GM10266 (cell line): ENCODE data around the gene CAB39.

Source experiments
- DNase-seq: peaks from one replicate; pipeline ENCODE4 v3.0.0; 2012; ENCODE audit errors: extremely low spot score
- CTCF ChIP-seq: IDR thresholded peaks from 2 replicates; pipeline ENCODE4 v1.5.1; 2012; ENCODE audit warnings: mild to moderate bottlenecking, low read depth; ENCODE audit not compliant: control insufficient read depth, insufficient read depth; ENCODE audit errors: missing control alignments

CAB39 gene

GRCh38 chr2:230765611-230766300 lies 53.1 kb downstream of the CAB39 start:
- DNase-seq = no peak
- TF ChIP-seq CTCF = no peak

DNA sequence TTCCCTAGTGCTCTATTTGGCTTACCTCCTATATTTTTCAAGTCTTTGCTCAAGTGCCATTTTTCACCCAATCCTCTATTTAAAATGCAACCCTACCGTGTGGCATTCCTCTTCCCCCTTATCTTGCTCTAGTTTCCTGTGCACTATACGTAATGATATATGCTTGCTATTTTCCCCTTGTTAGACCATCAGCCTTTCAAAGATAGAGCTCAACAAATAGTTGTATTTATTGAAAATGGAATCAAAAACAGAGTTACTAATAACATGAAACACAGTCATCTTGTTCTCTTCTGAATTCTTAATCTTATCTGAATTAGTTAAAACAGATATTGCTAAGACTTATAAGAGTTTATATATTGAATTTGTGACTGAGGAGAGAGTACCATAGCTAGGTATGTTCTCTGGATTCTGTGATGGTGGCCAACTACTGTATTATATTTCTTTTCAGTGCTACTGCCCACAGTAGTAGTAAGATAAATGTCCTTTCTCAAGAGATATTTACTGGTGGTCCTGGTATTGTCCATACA lies 55.3 kb downstream of the CAB39 start:
- no peak for DNase-seq
- TF ChIP-seq CTCF = no peak

GRCh38 chr2:230770804-230771203 lies 58.2 kb downstream of the CAB39 start:
- no peak for DNase-seq
- no peak for TF ChIP-seq CTCF

DNA sequence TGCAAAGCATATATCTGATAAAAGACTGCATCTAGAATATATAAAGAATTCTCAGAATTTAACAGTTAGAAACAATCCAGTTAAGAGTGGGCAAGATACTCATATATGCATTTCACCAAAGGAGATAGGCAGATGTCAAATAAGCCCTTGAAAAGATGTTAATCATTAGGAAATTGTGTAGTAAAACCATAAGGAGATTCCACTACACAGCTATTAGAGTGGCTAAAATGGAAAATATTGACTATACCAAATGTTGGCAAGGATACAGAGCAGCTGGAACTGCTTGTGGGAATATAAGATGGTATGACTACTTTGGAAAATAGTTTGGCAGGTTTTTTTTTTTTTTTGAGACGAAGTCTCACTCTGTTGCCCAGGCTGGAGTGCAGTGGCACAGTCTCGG lies 59.5 kb downstream of the CAB39 start:
- no peak for DNase-seq
- no peak for TF ChIP-seq CTCF

DNA sequence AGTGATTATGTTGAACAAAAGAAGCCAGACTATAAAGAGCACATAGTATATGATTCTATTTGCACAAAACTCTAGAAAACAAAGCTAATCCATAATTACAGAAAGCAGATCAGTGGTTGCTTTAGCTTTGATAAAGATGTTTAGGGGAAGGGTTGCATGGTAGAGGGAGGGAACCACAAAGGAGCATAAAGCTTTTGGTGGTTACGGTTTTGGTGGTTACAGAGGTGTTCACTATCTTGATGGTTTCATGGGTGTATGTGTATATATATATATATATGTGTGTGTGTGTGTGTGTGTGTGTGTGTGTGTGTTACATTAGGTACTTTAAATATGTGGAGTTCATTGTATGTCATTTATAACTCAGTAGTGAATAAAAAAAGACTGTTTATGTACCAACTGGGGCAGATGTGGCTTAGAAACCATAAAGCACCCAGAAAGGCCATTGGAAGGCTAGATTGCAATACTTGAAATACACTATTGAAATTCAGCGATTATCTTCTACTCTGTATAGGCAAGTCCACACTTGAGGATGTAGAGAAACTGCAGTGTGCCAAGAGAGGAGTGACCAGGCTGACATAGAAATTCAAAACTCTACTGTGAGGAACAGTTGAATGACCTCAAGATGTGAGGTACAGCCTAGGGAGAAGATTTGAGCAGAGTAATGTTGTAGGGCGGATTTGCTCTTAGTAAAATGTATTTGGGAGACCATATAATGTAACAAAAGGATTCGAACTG lies 60.6 kb downstream of the CAB39 start:
- no peak for DNase-seq
- TF ChIP-seq CTCF = no peak

DNA sequence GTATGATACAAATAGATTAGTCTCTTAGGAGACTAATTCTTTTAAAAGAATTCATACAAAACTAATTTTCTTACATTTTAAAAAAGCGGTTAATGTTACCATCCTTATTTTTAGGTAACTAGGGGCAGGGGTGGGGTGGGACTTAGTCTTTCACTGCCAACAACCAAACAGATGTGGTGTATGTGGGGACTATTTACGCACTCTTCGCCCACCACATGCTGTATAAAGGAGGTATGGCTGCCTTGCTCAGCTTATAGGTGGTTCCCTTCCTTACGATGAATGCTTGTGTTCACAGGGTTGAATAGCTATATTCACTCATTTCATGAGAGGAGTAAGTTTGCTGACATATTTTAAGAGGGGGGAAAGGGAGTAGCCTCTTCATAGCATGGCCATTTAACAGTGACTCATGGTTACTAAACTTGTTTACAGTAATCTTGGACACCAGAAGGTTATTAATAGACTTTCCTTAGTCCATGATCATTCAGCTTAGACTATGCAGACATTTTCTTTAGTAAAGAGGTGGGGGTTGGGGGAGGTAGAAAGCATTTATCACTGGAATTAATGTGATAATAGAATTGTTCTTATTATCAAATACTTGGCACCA lies 61.8 kb downstream of the CAB39 start:
- DNase-seq = no peak
- no peak for TF ChIP-seq CTCF
